A549 (cell line): ENCODE results near the gene TCEANC2. TPM values are rescaled to one million over a fixed set of nuclear protein-coding genes. Genes with fewer than 3 reads are reported as not detected.

ENCODE experiments used
- ATAC-seq, 2 experiments: fragments of 200-7000 bp in 1 of 2; fragments of >200 bp in 1 of 2; cut with Nextera tagmentation in 1 of 2; cut with Tn5 transposase in 1 of 2; 3 replicates each; pipeline versions ENCODE4 v1.8.0 to v1.9.1; 2018 to 2020; ENCODE audit warnings: mild to moderate bottlenecking in 1 of 2, moderate library complexity in 1 of 2
- CTCF ChIA-PET: fragments of 300-600 bp; sonication (Branson Sonifier 250); formaldehyde crosslinking; extraction: SDS; loops from one replicate; lab custom pipeline; 2021; ENCODE audit warnings: antibody characterized with exemption, inconsistent platforms; lab: Yijun Ruan, JAX
- POLR2A ChIA-PET: fragments of 350-600 bp; formaldehyde crosslinking; extraction: SDS; loops from one replicate; lab custom pipeline; 2021; ENCODE audit warnings: antibody characterized with exemption, inconsistent platforms; lab: Yijun Ruan, JAX
- DNase-seq, 2 experiments: peaks; one replicate each; pipeline versions ENCODE4 v3.0.0 to v3.0.0-alpha.2; 2011 to 2016; ENCODE audit warnings: low read depth in 1 of 2, low spot score in 1 of 2
- FAIRE-seq: peaks from 2 replicates; lab custom pipeline; 2011; peaks lifted over from hg19 to GRCh38; lab: Jason Lieb, UNC
- H3K27ac ChIP-seq, 2 experiments: fragments of >200 bp; sonication (Bioruptor Twin); formaldehyde crosslinking; 3 replicates each; pipeline ENCODE4 v1.5.1; 2016 to 2017
- H3K4me1 ChIP-seq: fragments of >200 bp; sonication (Bioruptor Twin); formaldehyde crosslinking; 3 replicates; pipeline ENCODE4 v1.6.1; 2016
- H3K4me2 ChIP-seq: fragments of >200 bp; sonication (Bioruptor Twin); formaldehyde crosslinking; 3 replicates; pipeline ENCODE4 v1.6.1; 2016
- H3K4me3 ChIP-seq: fragments of >200 bp; sonication (Bioruptor Twin); formaldehyde crosslinking; 3 replicates; pipeline ENCODE4 v1.5.1; 2016
- H3K9me3 ChIP-seq: fragments of >200 bp; sonication (Bioruptor Twin); formaldehyde crosslinking; 3 replicates; pipeline ENCODE4 v1.6.1; 2016
- CBX8 ChIP-seq: fragments of 200-600 bp; sonication (generic); IDR thresholded peaks from 2 replicates; pipeline ENCODE4 v1.6.1; 2016
- CHD4 ChIP-seq: fragments of 200-600 bp; sonication (generic); IDR thresholded peaks from 2 replicates; pipeline ENCODE4 v1.6.1; 2016; ENCODE audit warnings: antibody characterized with exemption, mild to moderate bottlenecking, borderline replicate concordance
- EHF ChIP-seq: fragments of 250-450 bp; sonication (Bioruptor Pico); IDR thresholded peaks from 2 replicates; pipeline ENCODE4 v1.5.0; 2020; ENCODE audit warnings: mild to moderate bottlenecking
- FOSL2 ChIP-seq, 2 experiments: fragments of 450-650 bp in 1 of 2; fragments of >200 bp in 1 of 2; sonication (Bioruptor Twin) in 1 of 2; formaldehyde crosslinking; IDR thresholded peaks; 2 replicates each; pipeline versions ENCODE4 v1.5.0 to v1.6.1; 2016 to 2020; ENCODE audit warnings: mild to moderate bottlenecking in 1 of 2, moderate library complexity in 1 of 2
- FOXS1 ChIP-seq: fragments of 250-450 bp; sonication (Bioruptor Pico); IDR thresholded peaks from 2 replicates; pipeline ENCODE4 v1.5.0; 2020; ENCODE audit warnings: mild to moderate bottlenecking, moderate library complexity
- GATA3 ChIP-seq: IDR thresholded peaks from 2 replicates; pipeline ENCODE4 v1.6.1; 2012; ENCODE audit warnings: borderline replicate concordance
- HDAC2 ChIP-seq: fragments of 200-600 bp; sonication (generic); IDR thresholded peaks from 2 replicates; pipeline ENCODE4 v1.6.1; 2016
- HOXB13 ChIP-seq: fragments of 250-450 bp; sonication (Bioruptor Pico); IDR thresholded peaks from 2 replicates; pipeline ENCODE4 v1.5.0; 2020; ENCODE audit warnings: low read depth, mild to moderate bottlenecking, moderate library complexity
- JUNB ChIP-seq: fragments of >200 bp; sonication (Bioruptor Twin); formaldehyde crosslinking; IDR thresholded peaks from 2 replicates; pipeline ENCODE4 v1.6.1; 2016
- MYC ChIP-seq: IDR thresholded peaks from 2 replicates; pipeline ENCODE4 v1.6.1; 2012; ENCODE audit warnings: mild to moderate bottlenecking, inconsistent platforms, low read length, improper control_type of control experiment, borderline replicate concordance
- NPAS2 ChIP-seq: fragments of 250-450 bp; sonication (Bioruptor Pico); IDR thresholded peaks from 2 replicates; pipeline ENCODE4 v1.8.0; 2022; ENCODE audit warnings: mild to moderate bottlenecking, moderate library complexity, borderline replicate concordance
- NR3C1 ChIP-seq: fragments of >200 bp; sonication (Bioruptor Twin); formaldehyde crosslinking; IDR thresholded peaks from 3 replicates; pipeline ENCODE4 v1.6.1; 2017
- PHF8 ChIP-seq: fragments of 200-600 bp; sonication (generic); IDR thresholded peaks from 2 replicates; pipeline ENCODE4 v1.6.1; 2016; ENCODE audit warnings: low read depth, mild to moderate bottlenecking, antibody characterized with exemption, moderate library complexity, borderline replicate concordance
- POLR2AphosphoS2 ChIP-seq: conservative IDR thresholded peaks from 2 replicates; pipeline ENCODE4 v1.6.1; 2012; ENCODE audit warnings: low read length, improper control_type of control experiment, inconsistent platforms
- RAD21 ChIP-seq, 2 experiments: fragments of >200 bp in 1 of 2; sonication (Bioruptor Twin) in 1 of 2; formaldehyde crosslinking in 1 of 2; IDR thresholded peaks in 1 of 2; conservative IDR thresholded peaks in 1 of 2; 2 replicates in 1 of 2; 3 replicates in 1 of 2; pipeline ENCODE4 v1.6.1; 2012 to 2018; ENCODE audit warnings: inconsistent platforms in 1 of 2
- RARB ChIP-seq: fragments of 250-450 bp; sonication (Bioruptor Pico); IDR thresholded peaks from 2 replicates; pipeline ENCODE4 v1.8.0; 2021; ENCODE audit warnings: mild to moderate bottlenecking, moderate library complexity
- SREBF2 ChIP-seq: fragments of 450-650 bp; IDR thresholded peaks from 2 replicates; pipeline ENCODE4 v1.6.1; 2014; ENCODE audit warnings: mild to moderate bottlenecking, moderate library complexity
- ZSCAN20 ChIP-seq: fragments of 250-450 bp; sonication (Bioruptor Pico); IDR thresholded peaks from 2 replicates; pipeline ENCODE4 v1.8.0; 2022; ENCODE audit warnings: mild to moderate bottlenecking, moderate library complexity
- WGBS: methylation state at CpG from one replicate; pipeline ENCODE4 v1.1.6; 2017; ENCODE audit errors: missing lambda C conversion rate; 5-methylcytosine and 5-hydroxymethylcytosine counted together
- polyA plus RNA-seq, 4 experiments: library from polyadenylated mRNA; depleted of rRNA in 3 of 4; stranded (reverse); fragments of >200 nt; fragmentation: RNase III in 1 of 4; extraction: RNeasy Plus Mini Kit Qiagen cat#74134 plus additional on column Dnase treatment in 1 of 4; gene quantifications; 2 replicates in 3 of 4; 3 replicates in 1 of 4; pipeline ENCODE4 v1.2.3, GENCODE V29; 2011 to 2017
- TF ChIP-seq, protein P1 (sequence below): IDR thresholded peaks from 2 replicates; pipeline ENCODE4 v1.6.1; 2012
- TF ChIP-seq, protein P2 (sequence below): fragments of >200 bp; sonication (Bioruptor Twin); formaldehyde crosslinking; IDR thresholded peaks from 3 replicates; pipeline ENCODE4 v1.6.1; 2016
- TF ChIP-seq, protein P3 (sequence below): IDR thresholded peaks from 2 replicates; pipeline ENCODE4 v1.6.1; 2012; ENCODE audit warnings: low read depth, borderline replicate concordance
- TF ChIP-seq, protein P4 (sequence below): fragments of >200 bp; sonication (Bioruptor Twin); formaldehyde crosslinking; IDR thresholded peaks from 3 replicates; pipeline ENCODE4 v1.5.1; 2016
- TF ChIP-seq, protein P5 (sequence below): fragments of 250-450 bp; sonication (Bioruptor Pico); IDR thresholded peaks from 2 replicates; pipeline ENCODE4 v1.5.0; 2021; ENCODE audit warnings: mild to moderate bottlenecking, moderate library complexity, borderline replicate concordance

TCEANC2 gene
- polyA plus RNA-seq, 2 of the 4 experiments (the other 2 are of a cell fraction) = 1.9 to 3.4 TPM

DNA sequence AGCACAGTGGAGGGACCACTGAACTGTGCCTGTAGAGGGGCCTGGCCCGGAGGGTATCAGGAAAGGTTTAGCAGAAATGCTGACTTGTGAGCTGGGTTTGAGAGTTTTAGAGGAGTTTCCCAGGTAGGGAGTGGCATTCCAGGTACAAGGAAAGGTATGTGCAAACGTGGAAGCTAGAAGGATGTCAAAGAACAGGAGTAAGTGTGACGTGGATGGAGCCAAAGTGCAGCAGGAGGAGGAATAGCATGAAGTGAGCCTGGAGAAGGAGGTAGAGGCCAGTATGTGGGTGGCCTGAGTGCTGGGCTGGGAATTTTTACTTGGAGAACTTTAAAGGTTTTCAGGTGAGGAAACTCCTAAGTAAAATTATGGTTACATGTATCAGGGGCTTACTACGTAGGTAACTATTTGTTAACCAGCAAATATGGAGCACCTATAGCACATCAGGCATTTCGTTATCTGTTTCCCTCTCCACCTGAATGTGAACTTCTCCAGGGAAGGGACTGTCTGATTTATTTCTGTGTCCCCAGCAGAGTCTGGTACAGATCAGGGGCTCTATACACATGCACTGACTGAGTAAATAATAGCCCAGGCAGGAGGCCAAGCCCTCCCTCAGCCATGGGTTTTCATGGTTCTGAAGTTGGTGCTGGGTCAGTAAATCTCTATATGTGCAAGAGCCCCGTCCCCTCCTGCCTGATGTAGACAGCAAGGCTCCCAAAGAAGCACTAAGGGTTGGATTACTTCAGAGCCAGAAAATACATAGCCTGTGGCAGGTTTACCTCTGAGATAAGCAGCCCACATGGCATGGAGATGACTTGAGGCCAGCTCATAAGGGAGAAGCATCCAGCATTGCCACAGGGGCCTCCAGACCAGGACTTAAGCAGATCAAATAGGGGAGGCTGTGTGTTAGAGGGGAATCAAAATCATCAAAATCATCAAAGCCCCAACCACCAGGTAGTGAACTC is 56.0 kb downstream of the TCEANC2 start:
- H3K27ac ChIP-seq = no peak overlapping the region
- H3K4me3 ChIP-seq = no peak overlapping the region
- POLR2A ChIA-PET = no interaction called here
- ATAC-seq (no peak), DNase-seq (no peak), FAIRE-seq (no peak)
- TF ChIP-seq FOXS1 (CRISPR knock-in tag) (no peak), RARB (CRISPR knock-in tag) (no peak), PHF8 (no peak), FOSL2 (IDR thresholded peaks at IDR 0.05) (no peak), FOSL2 (CRISPR knock-in tag; IDR thresholded peaks at IDR 0.05) (no peak), NPAS2 (CRISPR knock-in tag) (no peak), POLR2AphosphoS2 (no peak), RAD21 (conservative IDR thresholded peaks at IDR 0.05 in 1 of 2, IDR thresholded peaks at IDR 0.05 in 1 of 2) (no peak), EHF (no peak), SREBF2 (no peak), NR3C1 (no peak)
- TF ChIP-seq, protein P1, sequence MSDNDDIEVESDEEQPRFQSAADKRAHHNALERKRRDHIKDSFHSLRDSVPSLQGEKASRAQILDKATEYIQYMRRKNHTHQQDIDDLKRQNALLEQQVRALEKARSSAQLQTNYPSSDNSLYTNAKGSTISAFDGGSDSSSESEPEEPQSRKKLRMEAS = no peak
- TF ChIP-seq, protein P2, sequence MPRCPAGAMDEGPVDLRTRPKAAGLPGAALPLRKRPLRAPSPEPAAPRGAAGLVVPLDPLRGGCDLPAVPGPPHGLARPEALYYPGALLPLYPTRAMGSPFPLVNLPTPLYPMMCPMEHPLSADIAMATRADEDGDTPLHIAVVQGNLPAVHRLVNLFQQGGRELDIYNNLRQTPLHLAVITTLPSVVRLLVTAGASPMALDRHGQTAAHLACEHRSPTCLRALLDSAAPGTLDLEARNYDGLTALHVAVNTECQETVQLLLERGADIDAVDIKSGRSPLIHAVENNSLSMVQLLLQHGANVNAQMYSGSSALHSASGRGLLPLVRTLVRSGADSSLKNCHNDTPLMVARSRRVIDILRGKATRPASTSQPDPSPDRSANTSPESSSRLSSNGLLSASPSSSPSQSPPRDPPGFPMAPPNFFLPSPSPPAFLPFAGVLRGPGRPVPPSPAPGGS = no peak
- H3K9me3 ChIP-seq = no peaks in the 10 kb centered on the region
- WGBS = 70% methylated on average over 6 of the region's 6 CpGs
- CTCF ChIA-PET = no interaction called here
- no peak overlapping the region for H3K4me2 ChIP-seq
- H3K4me1 ChIP-seq = no peaks in the 10 kb centered on the region

DNA sequence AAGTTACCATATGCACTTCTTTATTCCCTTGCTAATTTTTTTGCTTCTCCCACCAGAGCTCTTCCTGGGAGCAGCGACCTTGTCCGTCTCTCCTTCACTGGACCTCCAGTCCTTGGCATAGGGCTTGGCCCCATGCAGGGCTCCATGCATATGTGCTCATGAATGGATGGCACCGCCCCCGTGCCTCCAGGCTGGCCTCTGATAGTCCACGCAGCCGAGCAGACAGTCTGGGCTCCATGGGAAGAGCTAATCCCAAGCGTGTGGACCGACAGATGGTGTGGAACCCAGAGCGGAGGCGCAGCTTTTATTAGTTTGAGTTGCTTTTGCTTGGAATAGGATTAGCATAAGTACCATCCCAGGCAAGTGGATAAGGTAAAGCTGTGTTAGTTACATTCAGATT is 57.6 kb downstream of the TCEANC2 start:
- H3K4me2 ChIP-seq = no peak overlapping the region
- TF ChIP-seq JUNB (no peak), RARB (CRISPR knock-in tag) (no peak), HDAC2 (no peak), MYC (no peak), GATA3 (no peak), FOSL2 (IDR thresholded peaks at IDR 0.05) (no peak), FOSL2 (CRISPR knock-in tag; IDR thresholded peaks at IDR 0.05) (no peak), PHF8 (no peak), ZSCAN20 (CRISPR knock-in tag) (no peak), HOXB13 (CRISPR knock-in tag) (no peak), CHD4 (no peak), NR3C1 (no peak), SREBF2 (no peak), CBX8 (no peak), NPAS2 (CRISPR knock-in tag) (no peak)
- TF ChIP-seq, protein P2 = no peak
- TF ChIP-seq, protein P3, sequence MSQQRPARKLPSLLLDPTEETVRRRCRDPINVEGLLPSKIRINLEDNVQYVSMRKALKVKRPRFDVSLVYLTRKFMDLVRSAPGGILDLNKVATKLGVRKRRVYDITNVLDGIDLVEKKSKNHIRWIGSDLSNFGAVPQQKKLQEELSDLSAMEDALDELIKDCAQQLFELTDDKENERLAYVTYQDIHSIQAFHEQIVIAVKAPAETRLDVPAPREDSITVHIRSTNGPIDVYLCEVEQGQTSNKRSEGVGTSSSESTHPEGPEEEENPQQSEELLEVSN = no peak
- TF ChIP-seq, protein P4, sequence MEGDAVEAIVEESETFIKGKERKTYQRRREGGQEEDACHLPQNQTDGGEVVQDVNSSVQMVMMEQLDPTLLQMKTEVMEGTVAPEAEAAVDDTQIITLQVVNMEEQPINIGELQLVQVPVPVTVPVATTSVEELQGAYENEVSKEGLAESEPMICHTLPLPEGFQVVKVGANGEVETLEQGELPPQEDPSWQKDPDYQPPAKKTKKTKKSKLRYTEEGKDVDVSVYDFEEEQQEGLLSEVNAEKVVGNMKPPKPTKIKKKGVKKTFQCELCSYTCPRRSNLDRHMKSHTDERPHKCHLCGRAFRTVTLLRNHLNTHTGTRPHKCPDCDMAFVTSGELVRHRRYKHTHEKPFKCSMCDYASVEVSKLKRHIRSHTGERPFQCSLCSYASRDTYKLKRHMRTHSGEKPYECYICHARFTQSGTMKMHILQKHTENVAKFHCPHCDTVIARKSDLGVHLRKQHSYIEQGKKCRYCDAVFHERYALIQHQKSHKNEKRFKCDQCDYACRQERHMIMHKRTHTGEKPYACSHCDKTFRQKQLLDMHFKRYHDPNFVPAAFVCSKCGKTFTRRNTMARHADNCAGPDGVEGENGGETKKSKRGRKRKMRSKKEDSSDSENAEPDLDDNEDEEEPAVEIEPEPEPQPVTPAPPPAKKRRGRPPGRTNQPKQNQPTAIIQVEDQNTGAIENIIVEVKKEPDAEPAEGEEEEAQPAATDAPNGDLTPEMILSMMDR = no peak
- TF ChIP-seq, protein P5, sequence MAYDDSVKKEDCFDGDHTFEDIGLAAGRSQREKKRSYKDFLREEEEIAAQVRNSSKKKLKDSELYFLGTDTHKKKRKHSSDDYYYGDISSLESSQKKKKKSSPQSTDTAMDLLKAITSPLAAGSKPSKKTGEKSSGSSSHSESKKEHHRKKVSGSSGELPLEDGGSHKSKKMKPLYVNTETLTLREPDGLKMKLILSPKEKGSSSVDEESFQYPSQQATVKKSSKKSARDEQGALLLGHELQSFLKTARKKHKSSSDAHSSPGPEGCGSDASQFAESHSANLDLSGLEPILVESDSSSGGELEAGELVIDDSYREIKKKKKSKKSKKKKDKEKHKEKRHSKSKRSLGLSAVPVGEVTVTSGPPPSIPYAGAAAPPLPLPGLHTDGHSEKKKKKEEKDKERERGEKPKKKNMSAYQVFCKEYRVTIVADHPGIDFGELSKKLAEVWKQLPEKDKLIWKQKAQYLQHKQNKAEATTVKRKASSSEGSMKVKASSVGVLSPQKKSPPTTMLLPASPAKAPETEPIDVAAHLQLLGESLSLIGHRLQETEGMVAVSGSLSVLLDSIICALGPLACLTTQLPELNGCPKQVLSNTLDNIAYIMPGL (CRISPR knock-in tag) = no peak
- CTCF ChIA-PET = interaction anchor here (1.0 to 1.6 kb wide), 2 partner anchors 10 to 39 kb away, joined by 4 to 5 read pairs; no protein-coding TSS in a partner anchor
- no peak for DNase-seq
- FAIRE-seq = no peak
- POLR2A ChIA-PET = no interaction called here
- ATAC-seq = no peak
- no peaks in the 10 kb centered on the region for H3K4me1 ChIP-seq
- H3K9me3 ChIP-seq = no peaks in the 10 kb centered on the region
- 90% methylated on average over 10 of the region's 10 CpGs for WGBS
- H3K27ac ChIP-seq = no peak overlapping the region
- no peak overlapping the region for H3K4me3 ChIP-seq
